ENCODE results near the gene MIPOL1. TPM values are rescaled to one million over a fixed set of nuclear protein-coding genes. Genes with fewer than 3 reads are reported as not detected.

Gene MIPOL1
- total RNA-seq, 1 donor from 2014 or later: 3.4 TPM

GRCh38 chr14:37599507-37600368, 402.0 kb downstream of the MIPOL1 start:
- no peak for ATAC-seq

GRCh38 chr14:37600880-37601741, 403.4 kb downstream of the MIPOL1 start:
- no peak for ATAC-seq

- no peak for ATAC-seq
Measured at GRCh38 chr14:37601865-37602264, 404.1 kb downstream of the MIPOL1 start.

Other genes starting within 250 kb of the MIPOL1 start
- gene SLC25A21, start 25.3 kb upstream of the MIPOL1 start, total RNA-seq: 0.80 TPM

All from esophagus mucosa (tissue), 1 donor.